Mesenchymal stem cell (in vitro differentiated cells and primary cell): ENCODE data around the gene MAP2K6.
A peak's percentile ranks its signal among the peaks of the same experiment; 100 is the strongest.

ENCODE experiments used
- DNase-seq: peaks from one replicate; pipeline ENCODE4 v3.0.0-alpha.2; 2013
- H2AFZ ChIP-seq: one replicate; pipeline ENCODE4 v1.6.1; 2013; ENCODE audit warnings: low read depth, mild to moderate bottlenecking, control low read depth, inconsistent platforms, low read length, moderate library complexity
- H2AK5ac ChIP-seq: 2 replicates; pipeline ENCODE4 v1.6.1; 2013; ENCODE audit warnings: low read length, moderate library complexity, mild to moderate bottlenecking, inconsistent platforms; ENCODE audit not compliant: severe bottlenecking
- H2BK120ac ChIP-seq: one replicate; pipeline ENCODE4 v1.6.1; 2013; ENCODE audit warnings: low read depth, mild to moderate bottlenecking, inconsistent platforms, low read length, moderate library complexity
- H2BK12ac ChIP-seq, 2 experiments: one replicate each; pipeline ENCODE4 v1.6.1; 2013; ENCODE audit warnings: inconsistent platforms in 2 of 2, low read length in 2 of 2, mild to moderate bottlenecking in 2 of 2, moderate library complexity in 2 of 2, control low read depth in 1 of 2
- H2BK15ac ChIP-seq: one replicate; pipeline ENCODE4 v1.6.1; 2013; ENCODE audit warnings: mild to moderate bottlenecking, low read depth, inconsistent platforms; ENCODE audit not compliant: poor library complexity, severe bottlenecking
- H2BK5ac ChIP-seq: 2 replicates; pipeline ENCODE4 v1.6.1; 2013; ENCODE audit warnings: low read depth, mild to moderate bottlenecking, low read length, control low read depth, inconsistent platforms; ENCODE audit not compliant: poor library complexity, severe bottlenecking
- H3K14ac ChIP-seq, 2 experiments: one replicate each; pipeline ENCODE4 v1.6.1; 2013; ENCODE audit warnings: inconsistent platforms in 2 of 2, low read length in 2 of 2, control low read depth in 1 of 2, mild to moderate bottlenecking in 1 of 2, moderate library complexity in 1 of 2
- H3K18ac ChIP-seq, 2 experiments: one replicate each; pipeline ENCODE4 v1.6.1; 2013; ENCODE audit warnings: inconsistent platforms in 2 of 2, low read length in 2 of 2, control low read depth in 1 of 2, low read depth in 1 of 2, mild to moderate bottlenecking in 1 of 2
- H3K23ac ChIP-seq, 2 experiments: one replicate each; pipeline ENCODE4 v1.6.1; 2013; ENCODE audit warnings: inconsistent platforms in 2 of 2, low read length in 2 of 2, mild to moderate bottlenecking in 2 of 2, moderate library complexity in 2 of 2, control low read depth in 1 of 2
- H3K27ac ChIP-seq: 2 replicates; pipeline ENCODE4 v1.5.1; 2013; ENCODE audit warnings: mild to moderate bottlenecking, moderate library complexity, low read length, control low read depth, inconsistent platforms; ENCODE audit not compliant: poor library complexity, severe bottlenecking
- H3K27me3 ChIP-seq, 2 experiments: 2 replicates each; pipeline versions ENCODE4 v1.6.1 to v1.7.0; 2013; ENCODE audit warnings: low read length in 2 of 2, mild to moderate bottlenecking in 2 of 2, moderate library complexity in 2 of 2, control low read depth in 1 of 2, inconsistent platforms in 1 of 2; ENCODE audit not compliant: control insufficient read depth in 1 of 2, insufficient read depth in 1 of 2
- H3K36me3 ChIP-seq, 2 experiments: 2 replicates each; pipeline versions ENCODE4 v1.6.1 to v1.7.0; 2013; ENCODE audit warnings: low read length in 2 of 2, control low read depth in 1 of 2, inconsistent platforms in 1 of 2, low read depth in 1 of 2, mild to moderate bottlenecking in 1 of 2; ENCODE audit not compliant: insufficient read depth in 2 of 2, control insufficient read depth in 1 of 2
- H3K4ac ChIP-seq, 2 experiments: one replicate each; pipeline ENCODE4 v1.6.1; 2013; ENCODE audit warnings: inconsistent platforms in 2 of 2, low read length in 2 of 2, mild to moderate bottlenecking in 2 of 2, moderate library complexity in 2 of 2, control low read depth in 1 of 2, low read depth in 1 of 2
- H3K4me1 ChIP-seq: 2 replicates; pipeline ENCODE4 v1.6.1; 2013; ENCODE audit warnings: low read depth, low read length, control low read depth; ENCODE audit not compliant: control insufficient read depth, insufficient read depth
- H3K4me2 ChIP-seq: 2 replicates; pipeline ENCODE4 v1.6.1; 2013; ENCODE audit warnings: low read length, mild to moderate bottlenecking, inconsistent platforms; ENCODE audit not compliant: poor library complexity, severe bottlenecking
- H3K4me3 ChIP-seq, 2 experiments: 2 replicates each; pipeline versions ENCODE4 v1.5.1 to v1.7.0; 2013; ENCODE audit warnings: low read length in 2 of 2, mild to moderate bottlenecking in 2 of 2, control low read depth in 1 of 2, low read depth in 1 of 2; ENCODE audit not compliant: insufficient read depth in 1 of 2
- H3K79me1 ChIP-seq: replicated peaks from 2 replicates; pipeline ENCODE4 v1.6.1; 2013; ENCODE audit warnings: mild to moderate bottlenecking, control low read depth, low read length, inconsistent platforms; ENCODE audit not compliant: poor library complexity, severe bottlenecking
- H3K9ac ChIP-seq: 2 replicates; pipeline ENCODE4 v1.7.0; 2013; ENCODE audit warnings: mild to moderate bottlenecking, low read length, moderate library complexity
- H3K9me3 ChIP-seq: 2 replicates; pipeline ENCODE4 v1.7.0; 2013; ENCODE audit warnings: mild to moderate bottlenecking, low read length; ENCODE audit not compliant: control insufficient read depth
- H4K8ac ChIP-seq: one replicate; pipeline ENCODE4 v1.6.1; 2013; ENCODE audit warnings: inconsistent platforms, mild to moderate bottlenecking, low read length, moderate library complexity
- H4K91ac ChIP-seq: one replicate; pipeline ENCODE4 v1.6.1; 2013; ENCODE audit warnings: mild to moderate bottlenecking, low read length, inconsistent platforms
- WGBS: methylation state at CpG from one replicate; pipeline ENCODE4 v1.1.7; 2013; ENCODE audit warnings: mixed read lengths; 5-methylcytosine and 5-hydroxymethylcytosine counted together

The MAP2K6 gene

GRCh38 chr17:69480245-69480644 lies 65.7 kb downstream of the MAP2K6 start:
- Histone ChIP-seq H2AK5ac (no peak overlapping the region), H3K9ac (no peak overlapping the region), H2AFZ (no peak overlapping the region), H3K36me3 (no peaks in the 10 kb centered on the region), H3K27me3 (no peaks in the 10 kb centered on the region), H2BK120ac (no peak overlapping the region), H3K4me2 (no peak overlapping the region), H2BK5ac (no peak overlapping the region), H3K9me3 (no peaks in the 10 kb centered on the region), H3K4me1 (no peaks in the 10 kb centered on the region), H2BK12ac (no peak overlapping the region), H4K91ac (no peak overlapping the region), H3K27ac (no peak overlapping the region), H3K14ac (no peak overlapping the region), H4K8ac (no peak overlapping the region), H3K4me3 (no peak overlapping the region), H3K4ac (no peak overlapping the region), H2BK15ac (no peak overlapping the region), H3K23ac (no peak overlapping the region), H3K79me1 (peaks cover 4% of the 10 kb centered on the region), H3K18ac (no peak overlapping the region)
- WGBS: 98% methylated on average over 4 of the region's 4 CpGs
- no peak for DNase-seq

- Histone ChIP-seq H2BK15ac (no peak overlapping the region), H2BK12ac (peak overlapping the region in 1 of 2 experiments; percentile 34), H3K4me2 (no peak overlapping the region), H3K9me3 (no peaks in the 10 kb centered on the region), H3K4me1 (no peaks in the 10 kb centered on the region), H3K9ac (peak overlapping the region; percentile 17), H4K8ac (no peak overlapping the region), H3K14ac (no peak overlapping the region), H3K27me3 (no peaks in the 10 kb centered on the region), H3K4me3 (no peak overlapping the region), H2AK5ac (no peak overlapping the region), H2AFZ (no peak overlapping the region), H2BK120ac (no peak overlapping the region), H3K4ac (no peak overlapping the region), H2BK5ac (no peak overlapping the region), H3K23ac (no peak overlapping the region), H4K91ac (no peak overlapping the region), H3K79me1 (peaks cover 2% of the 10 kb centered on the region), H3K27ac (no peak overlapping the region), H3K36me3 (no peaks in the 10 kb centered on the region), H3K18ac (no peak overlapping the region)
- DNase-seq: no peak
- 65% methylated on average over 3 of the region's 3 CpGs for WGBS
Measured at GRCh38 chr17:69485251-69485661, 70.8 kb downstream of the MAP2K6 start.

GRCh38 chr17:69485901-69486643 lies 71.6 kb downstream of the MAP2K6 start:
- no peaks in the 10 kb centered on the region for H3K4me1 ChIP-seq
- H2BK12ac ChIP-seq: no peak overlapping the region
- no peak overlapping the region for H3K4me3 ChIP-seq
- no peak overlapping the region for H3K4me2 ChIP-seq
- no peak overlapping the region for H3K23ac ChIP-seq
- no peak overlapping the region for H2BK15ac ChIP-seq
- H3K4ac ChIP-seq: no peak overlapping the region
- H3K36me3 ChIP-seq: no peaks in the 10 kb centered on the region
- 27% methylated on average over 3 of the region's 3 CpGs for WGBS
- peaks cover 2% of the 10 kb centered on the region for H3K79me1 ChIP-seq
- no peak overlapping the region for H3K18ac ChIP-seq
- peak; percentile 73 for DNase-seq
- H3K27ac ChIP-seq: no peak overlapping the region
- H3K9me3 ChIP-seq: no peaks in the 10 kb centered on the region
- no peak overlapping the region for H2AK5ac ChIP-seq
- no peak overlapping the region for H2AFZ ChIP-seq
- no peak overlapping the region for H2BK5ac ChIP-seq
- no peak overlapping the region for H4K91ac ChIP-seq
- H3K14ac ChIP-seq: no peak overlapping the region
- H3K27me3 ChIP-seq: no peaks in the 10 kb centered on the region
- H4K8ac ChIP-seq: no peak overlapping the region
- no peak overlapping the region for H2BK120ac ChIP-seq
- no peak overlapping the region for H3K9ac ChIP-seq

GRCh38 chr17:69486779-69487637 lies 72.5 kb downstream of the MAP2K6 start:
- no peak overlapping the region for H3K4me2 ChIP-seq
- H4K91ac ChIP-seq: no peak overlapping the region
- no peak overlapping the region for H2AFZ ChIP-seq
- H2BK15ac ChIP-seq: no peak overlapping the region
- WGBS: 76% methylated on average over 13 of the region's 13 CpGs
- no peak for DNase-seq
- H2AK5ac ChIP-seq: no peak overlapping the region
- H3K23ac ChIP-seq: no peak overlapping the region
- no peak overlapping the region for H3K14ac ChIP-seq
- no peak overlapping the region for H2BK120ac ChIP-seq
- peaks cover 2% of the 10 kb centered on the region for H3K79me1 ChIP-seq
- peak overlapping the region; percentile 28 for H4K8ac ChIP-seq
- H3K9me3 ChIP-seq: no peaks in the 10 kb centered on the region
- no peaks in the 10 kb centered on the region for H3K4me1 ChIP-seq
- no peak overlapping the region for H3K4ac ChIP-seq
- H3K27ac ChIP-seq: no peak overlapping the region
- peak overlapping the region; percentile 33 to 40 for H3K18ac ChIP-seq
- no peak overlapping the region for H2BK5ac ChIP-seq
- H2BK12ac ChIP-seq: peak overlapping the region; percentile 39
- no peak overlapping the region for H3K9ac ChIP-seq
- no peaks in the 10 kb centered on the region for H3K36me3 ChIP-seq
- H3K27me3 ChIP-seq: no peaks in the 10 kb centered on the region
- no peak overlapping the region for H3K4me3 ChIP-seq
